GM12878 (cell line): ENCODE data around the gene PPIG. TPM values are rescaled to one million over a fixed set of nuclear protein-coding genes. Genes with fewer than 3 reads are reported as not detected.

Source experiments
- ATAC-seq: fragments of 200-7000 bp; cut with Tn5 transposase; 3 replicates; pipeline ENCODE4 v1.9.1; 2020; ENCODE audit warnings: mild to moderate bottlenecking, moderate library complexity
- Bru-seq: library from RNA; stranded (reverse); fragments of 400-500 nt; gene quantifications from one replicate; lab custom pipeline; 2021; lab: Mats Ljungman, UMichigan
- BruChase-seq, 2 experiments: library from RNA; stranded (reverse); fragments of 400-500 nt; gene quantifications; one replicate each; lab custom pipeline; 2021; lab: Mats Ljungman, UMichigan
- BruUV-seq: library from RNA; stranded (reverse); fragments of 400-500 nt; replicated peaks from 2 replicates; lab custom pipeline; 2021; lab: Mats Ljungman, UMichigan
- CTCF ChIA-PET: fragments of 300-600 bp; sonication (Branson Sonifier 250); formaldehyde crosslinking; extraction: SDS; loops from one replicate; lab custom pipeline; 2021; ENCODE audit warnings: inconsistent platforms; lab: Yijun Ruan, JAX
- POLR2A ChIA-PET: fragments of 350-600 bp; formaldehyde crosslinking; extraction: SDS; loops from one replicate; lab custom pipeline; 2021; ENCODE audit warnings: inconsistent platforms; lab: Charles Lee
- RAD21 ChIA-PET: fragments of 300-600 bp; sonication (Branson Sonifier 250); formaldehyde crosslinking; loops from one replicate; lab custom pipeline; 2023; ENCODE audit warnings: antibody characterized with exemption; ENCODE audit not compliant: unreplicated experiment; lab: Charles Lee
- SMC1A ChIA-PET: fragments of 300-600 bp; sonication (Branson Sonifier 250); formaldehyde crosslinking; loops from one replicate; lab custom pipeline; 2023; ENCODE audit not compliant: unreplicated experiment, uncharacterized antibody; lab: Charles Lee
- DNase-seq: peaks from one replicate; pipeline ENCODE4 v3.0.0-alpha.2; 2011; ENCODE audit warnings: low read depth, low spot score
- FAIRE-seq: peaks from 3 replicates; lab custom pipeline; 2011; peaks lifted over from hg19 to GRCh38; lab: Jason Lieb, UNC
- H2AFZ ChIP-seq: 2 replicates; pipeline ENCODE4 v1.6.0; 2011; ENCODE audit warnings: low read depth, low read length, control low read depth; ENCODE audit not compliant: control insufficient read depth
- H3K27ac ChIP-seq: 2 replicates; pipeline ENCODE4 v1.5.1; 2011; ENCODE audit warnings: control low read depth; ENCODE audit not compliant: control insufficient read depth, insufficient read depth
- H3K27me3 ChIP-seq, 2 experiments: replicated peaks in 1 of 2; 2 replicates each; pipeline versions ENCODE4 v1.6.0 to v1.6.1; 2011; ENCODE audit warnings: low read length in 1 of 2; ENCODE audit not compliant: control insufficient read depth in 2 of 2, insufficient read depth in 2 of 2
- H3K36me3 ChIP-seq, 2 experiments: 2 replicates each; pipeline ENCODE4 v1.5.1; 2011; ENCODE audit warnings: low read length in 1 of 2; ENCODE audit not compliant: control insufficient read depth in 2 of 2, insufficient read depth in 2 of 2
- H3K4me1 ChIP-seq: 2 replicates; pipeline ENCODE4 v1.6.1; 2011; ENCODE audit warnings: mild to moderate bottlenecking, low read length, moderate library complexity, mixed read lengths; ENCODE audit not compliant: control insufficient read depth, insufficient read depth
- H3K4me2 ChIP-seq: 2 replicates; pipeline ENCODE4 v1.6.0; 2011; ENCODE audit warnings: control low read depth; ENCODE audit not compliant: control insufficient read depth, insufficient read depth
- H3K4me3 ChIP-seq: fragments of 200-600 bp; sonication (generic); 2 replicates; pipeline ENCODE4 v1.5.1; 2016
- H3K79me2 ChIP-seq: 2 replicates; pipeline ENCODE4 v1.6.0; 2011; ENCODE audit warnings: low read length; ENCODE audit not compliant: control insufficient read depth, insufficient read depth
- H3K9ac ChIP-seq: 2 replicates; pipeline ENCODE4 v1.8.0; 2011; ENCODE audit warnings: low read length, control low read depth, mixed read lengths; ENCODE audit not compliant: control insufficient read depth, insufficient read depth
- H3K9me3 ChIP-seq: replicated peaks from 3 replicates; pipeline ENCODE4 v1.5.1; 2011; ENCODE audit warnings: mild to moderate bottlenecking, low read length; ENCODE audit not compliant: control insufficient read depth, insufficient read depth
- H4K20me1 ChIP-seq: 2 replicates; pipeline ENCODE4 v1.6.0; 2011; ENCODE audit not compliant: control insufficient read depth, insufficient read depth
- CREB1 ChIP-seq: IDR thresholded peaks from 2 replicates; pipeline ENCODE4 v1.6.1; 2012; ENCODE audit warnings: low read depth, mild to moderate bottlenecking, inconsistent platforms
- EZH2 ChIP-seq: IDR thresholded peaks from 2 replicates; pipeline ENCODE4 v1.6.1; 2012; ENCODE audit warnings: low read depth, mild to moderate bottlenecking, control low read depth, inconsistent platforms, low read length, borderline replicate concordance; ENCODE audit not compliant: control insufficient read depth
- FOS ChIP-seq: IDR thresholded peaks from 3 replicates; pipeline ENCODE4 v1.6.1; 2011; ENCODE audit warnings: borderline replicate concordance; ENCODE audit not compliant: insufficient read length; ENCODE audit errors: extremely low read depth
- IKZF1 ChIP-seq: fragments of 450-650 bp; conservative IDR thresholded peaks from 2 replicates; pipeline ENCODE4 v1.6.1; 2017; ENCODE audit warnings: antibody characterized with exemption, mild to moderate bottlenecking
- IKZF2 ChIP-seq, 2 experiments: fragments of 450-650 bp; IDR thresholded peaks; 2 replicates each; pipeline ENCODE4 v1.6.1; 2017; ENCODE audit warnings: mild to moderate bottlenecking in 2 of 2, moderate library complexity in 2 of 2
- MEF2A ChIP-seq: IDR thresholded peaks from 2 replicates; pipeline ENCODE4 v1.6.1; 2011; ENCODE audit warnings: low read depth, mild to moderate bottlenecking, low read length, moderate library complexity; ENCODE audit not compliant: insufficient read depth
- MYC ChIP-seq: IDR thresholded peaks from 2 replicates; pipeline ENCODE4 v1.6.1; 2011; ENCODE audit warnings: mild to moderate bottlenecking, low read length, moderate library complexity, inconsistent platforms; ENCODE audit not compliant: insufficient read depth, insufficient replicate concordance, insufficient read length, severe bottlenecking
- NBN ChIP-seq: fragments of 450-650 bp; IDR thresholded peaks from 2 replicates; pipeline ENCODE4 v1.6.1; 2016
- POU2F2 ChIP-seq: IDR thresholded peaks from 3 replicates; pipeline ENCODE4 v1.6.1; 2011; ENCODE audit warnings: low read depth, mild to moderate bottlenecking, low read length, borderline replicate concordance
- TCF12 ChIP-seq: IDR thresholded peaks from 2 replicates; pipeline ENCODE4 v1.6.1; 2011; ENCODE audit warnings: low read depth, mild to moderate bottlenecking, low read length
- TCF3 ChIP-seq: IDR thresholded peaks from 2 replicates; pipeline ENCODE4 v1.6.1; 2012; ENCODE audit warnings: low read depth, mild to moderate bottlenecking, low read length, borderline replicate concordance; ENCODE audit not compliant: insufficient read depth
- ZSCAN29 ChIP-seq: fragments of 450-650 bp; IDR thresholded peaks from 2 replicates; pipeline ENCODE4 v1.6.1; 2017; ENCODE audit warnings: mild to moderate bottlenecking, moderate library complexity
- WGBS: methylation state at CpG from one replicate; pipeline ENCODE4 v1.1.6; 2016; ENCODE audit warnings: low lambda C conversion rate; ENCODE audit not compliant: insufficient replicate concordance, insufficient coverage; ENCODE audit errors: missing lambda C conversion rate; 5-methylcytosine and 5-hydroxymethylcytosine counted together
- in situ Hi-C: fragments of 300-500 bp; cut with MboI; formaldehyde crosslinking; loops from 9 replicates; pipeline ENCODE4 v1.14.3; 2018; ENCODE audit warnings: mixed read lengths
- intact Hi-C: fragments of 100-400 bp; cut with micrococcal nuclease; formaldehyde crosslinking; loops from one replicate; pipeline ENCODE4 v1.14.2; 2022; ENCODE audit not compliant: unreplicated experiment
- long read RNA-seq, 2 experiments: library from polyadenylated mRNA; unstranded; transcript quantifications; one replicate each; pipeline ENCODE4 v2.0.0, GENCODE V29; 2019 to 2020
- polyA minus RNA-seq, 3 experiments: library from RNA; depleted of rRNA, polyadenylated mRNA; stranded (reverse); fragments of >200 nt; gene quantifications; 2 replicates each; pipeline ENCODE4 v1.2.3, GENCODE V29; 2011
- polyA plus RNA-seq, 11 experiments: library from polyadenylated mRNA; depleted of rRNA in 4 of 11; unstranded in 6 of 11; stranded (reverse) in 5 of 11; fragments of >200 nt; fragmentation: Nextera tagmentation in 4 of 11; fragmentation: Illumina TruSeq in 1 of 11; extraction: Ambion mirVana in 4 of 11; extraction: Trizol in 1 of 11; gene quantifications; 1 replicate in 1 of 11; 2 replicates in 10 of 11; pipeline versions ENCODE4 v1.2.1 to v1.2.3, GENCODE V29; 2011 to 2016; ENCODE audit warnings: inconsistent platforms in 2 of 11, missing spikeins in 2 of 11, low read depth in 1 of 11
- total RNA-seq, 4 experiments: library from RNA; depleted of rRNA in 3 of 4; stranded (reverse); fragments of >200 nt in 3 of 4; fragmentation: Illumina TruSeq in 1 of 4; extraction: Trizol in 1 of 4; gene quantifications; 2 replicates each; pipeline versions ENCODE4 v1.2.1 to v1.2.3, GENCODE V29; 2013 to 2021
- TF ChIP-seq, protein P1 (sequence below): fragments of 450-650 bp; formaldehyde crosslinking; IDR thresholded peaks from 2 replicates; pipeline ENCODE4 v1.5.0; 2022; ENCODE audit warnings: mild to moderate bottlenecking, missing genetic modification characterization

Gene PPIG
- total RNA-seq (2013; cell fraction: nucleolus; rRNA removed), result 88.2 and 92.5 TPM in 2 replicates
- total RNA-seq (2014; rRNA removed) (22.3 and 33.5 TPM in 2 replicates), total RNA-seq (2014; rRNA removed; fragmentation: Illumina TruSeq; extraction: Trizol) (81.1 and 83.0 TPM in 2 replicates), total RNA-seq (2021) (53.5 and 59.1 TPM in 2 replicates), polyA plus RNA-seq (2011; rRNA removed) (58.4 and 98.3 TPM in 2 replicates), polyA plus RNA-seq (2014; fragmentation: Illumina TruSeq; extraction: Trizol) (126 and 170 TPM in 2 replicates), polyA plus RNA-seq (2014; fragmentation: Nextera tagmentation; extraction: Ambion mirVana) (100 to 1,000 TPM; 141 to 147 TPM), polyA plus RNA-seq (2014; rRNA removed) (39.0 and 50.8 TPM in 2 replicates), polyA plus RNA-seq (2016; fragmentation: Nextera tagmentation; extraction: Ambion mirVana) (100 to 1,000 TPM; 107 to 114 TPM), polyA minus RNA-seq (2011; rRNA and poly(A)+ RNA removed) (17.5 and 24.6 TPM in 2 replicates), Bru-seq, nascent RNA (percentile 92 among the genes with signal in this experiment), BruChase-seq, experiment 1, labeled RNA remaining after a 6-hour chase (percentile 92 among the genes with signal in this experiment), BruChase-seq, experiment 2, labeled RNA remaining after a 2-hour chase (percentile 93 among the genes with signal in this experiment)
- 24.9 TPM for polyA plus RNA-seq (2011; ENCODE audit: low read depth)
- 15.2 TPM in 2 replicates for polyA plus RNA-seq (2011; cell fraction: cytosol; rRNA removed)
- polyA plus RNA-seq (2011; cell fraction: nucleus; rRNA removed), result 38.5 and 40.3 TPM in 2 replicates
- polyA plus RNA-seq (2012), result 51.0 and 57.1 TPM in 2 replicates
- 10.2 and 10.5 TPM in 2 replicates for polyA minus RNA-seq (2011; cell fraction: cytosol; rRNA and poly(A)+ RNA removed)
- 19.8 and 39.2 TPM in 2 replicates for polyA minus RNA-seq (2011; cell fraction: nucleus; rRNA and poly(A)+ RNA removed)
- long read RNA-seq, experiment 1, full-length matches to known transcripts, result 27 of 76 reads
- long read RNA-seq, experiment 1, partial matches to known transcripts, result 34 of 76 reads
- long read RNA-seq, experiment 1, other reads (novel, unspliced or antisense), result 15 of 76 reads
- long read RNA-seq, experiment 2, full-length matches to known transcripts, result 32 of 295 reads
- long read RNA-seq, experiment 2, partial matches to known transcripts, result 235 of 295 reads
- long read RNA-seq, experiment 2, other reads (novel, unspliced or antisense), result 28 of 295 reads

DNA sequence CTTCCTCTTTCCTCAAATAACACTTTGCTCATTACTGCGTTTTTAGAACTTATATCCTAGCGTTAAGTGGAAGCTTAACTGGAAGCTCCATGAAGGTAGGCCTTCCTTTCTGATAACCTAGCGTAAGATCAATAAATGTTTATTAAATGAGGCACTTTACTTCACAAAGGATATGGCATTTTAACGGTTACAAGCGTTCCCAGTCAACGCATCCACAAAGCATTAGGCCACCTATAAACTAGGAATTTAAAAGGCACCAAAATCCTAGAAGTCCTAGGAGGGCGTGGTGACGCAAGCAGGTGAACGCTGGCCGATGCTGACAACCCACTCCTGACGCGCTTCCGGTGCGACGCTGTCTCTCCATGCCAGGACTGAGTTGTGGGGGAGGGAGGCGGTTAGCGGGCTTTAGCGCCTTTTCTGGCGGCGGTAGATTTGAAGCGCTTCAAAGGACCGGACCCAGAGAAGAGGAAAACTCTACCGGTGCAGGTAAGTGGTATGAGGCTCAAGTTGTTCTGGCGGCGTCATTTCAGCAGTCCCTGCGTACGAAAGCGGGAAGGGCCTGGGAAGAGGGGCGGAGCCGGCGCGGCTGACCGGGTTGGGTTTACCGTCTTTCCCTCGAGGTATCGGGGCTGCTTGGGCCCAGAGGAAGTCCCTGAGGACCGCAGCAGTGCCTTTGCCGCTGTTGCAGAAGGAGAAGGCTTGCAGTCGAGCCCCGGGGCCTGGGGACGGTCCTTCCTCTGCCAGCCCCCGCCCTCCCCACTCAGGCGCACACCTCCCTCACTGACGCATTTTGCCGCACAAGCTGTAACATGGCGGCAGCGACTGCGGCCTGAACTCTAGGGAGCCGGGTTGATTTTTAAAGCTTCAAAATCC, at the start of gene PPIG:
PPIG (plus strand) TSS at position 347 of the 873 bp plus-strand sequence. CDS start 19,691 bp downstream, outside the sequence.
- FAIRE-seq, result peak; percentile 91
- Histone ChIP-seq H3K4me3 (peak within 1 kb of the TSS; percentile 89), H3K36me3 (no peaks in the 10 kb centered on the region), H3K9me3 (no peaks in the 10 kb centered on the region; the same call in 1 of the 3 replicates), H3K79me2 (peaks cover 46% of the 10 kb centered on the region), H3K4me1 (no peaks in the 10 kb centered on the region), H3K27ac (peak within 1 kb of the TSS; percentile 98), H2AFZ (peak within 1 kb of the TSS; percentile 96), H3K4me2 (peak within 1 kb of the TSS; percentile 60), H3K27me3 (no peaks in the 10 kb centered on the region), H4K20me1 (no peaks in the 10 kb centered on the region), H3K9ac (peak within 1 kb of the TSS; percentile 96)
- ChIA-PET CTCF (interaction anchor here (0.9 to 2.7 kb wide), 3 partner anchors 10 to 240 kb away, joined by 3 to 17 read pairs (median 3); partner anchors contain the start of genes FASTKD1 and PHOSPHO2), SMC1A (interaction anchor here (0.6 to 3.0 kb wide), 3 partner anchors 12 to 217 kb away, joined by 3 to 26 read pairs (median 4); partner anchors contain the start of gene FASTKD1), RAD21 (interaction anchor here (1.1 to 2.1 kb wide), 4 partner anchors 11 to 109 kb away, joined by 3 to 21 read pairs (median 8); partner anchors contain the start of gene FASTKD1), POLR2A (interaction anchor here (0.6 to 2.6 kb wide), 6 partner anchors 12 to 243 kb away, joined by 3 to 25 read pairs (median 4); partner anchors contain the start of genes FASTKD1 and UBR3)
- DNase-seq, result peak; percentile 60
- ATAC-seq, result peak; percentile 96
- in situ Hi-C loops, result no loop called here
- intact Hi-C loops, result no loop called here
- BruUV-seq, result TSS peak; percentile 95
- 3% methylated on average over 49 of the region's 49 CpGs for WGBS
- TF ChIP-seq MYC (no peak), EZH2 (no peak), FOS (no peak), IKZF1 (peak; percentile 81), TCF3 (0 out of 2 replicates have a peak, but pooled peaks have one; percentile 9), IKZF2 (IDR thresholded peaks at IDR 0.05) (peak; percentile 45 to 58; a peak in 2 of 4 replicates), POU2F2 (peak; percentile 73; the same call in 2 of the 3 replicates), ZSCAN29 (0 out of 2 replicates have a peak, but pooled peaks have one; percentile 10), NBN (peak; percentile 98), MEF2A (no peak), CREB1 (peak; percentile 100), TCF12 (0 out of 2 replicates have a peak, but pooled peaks have one; percentile 41)
- TF ChIP-seq, protein P1, sequence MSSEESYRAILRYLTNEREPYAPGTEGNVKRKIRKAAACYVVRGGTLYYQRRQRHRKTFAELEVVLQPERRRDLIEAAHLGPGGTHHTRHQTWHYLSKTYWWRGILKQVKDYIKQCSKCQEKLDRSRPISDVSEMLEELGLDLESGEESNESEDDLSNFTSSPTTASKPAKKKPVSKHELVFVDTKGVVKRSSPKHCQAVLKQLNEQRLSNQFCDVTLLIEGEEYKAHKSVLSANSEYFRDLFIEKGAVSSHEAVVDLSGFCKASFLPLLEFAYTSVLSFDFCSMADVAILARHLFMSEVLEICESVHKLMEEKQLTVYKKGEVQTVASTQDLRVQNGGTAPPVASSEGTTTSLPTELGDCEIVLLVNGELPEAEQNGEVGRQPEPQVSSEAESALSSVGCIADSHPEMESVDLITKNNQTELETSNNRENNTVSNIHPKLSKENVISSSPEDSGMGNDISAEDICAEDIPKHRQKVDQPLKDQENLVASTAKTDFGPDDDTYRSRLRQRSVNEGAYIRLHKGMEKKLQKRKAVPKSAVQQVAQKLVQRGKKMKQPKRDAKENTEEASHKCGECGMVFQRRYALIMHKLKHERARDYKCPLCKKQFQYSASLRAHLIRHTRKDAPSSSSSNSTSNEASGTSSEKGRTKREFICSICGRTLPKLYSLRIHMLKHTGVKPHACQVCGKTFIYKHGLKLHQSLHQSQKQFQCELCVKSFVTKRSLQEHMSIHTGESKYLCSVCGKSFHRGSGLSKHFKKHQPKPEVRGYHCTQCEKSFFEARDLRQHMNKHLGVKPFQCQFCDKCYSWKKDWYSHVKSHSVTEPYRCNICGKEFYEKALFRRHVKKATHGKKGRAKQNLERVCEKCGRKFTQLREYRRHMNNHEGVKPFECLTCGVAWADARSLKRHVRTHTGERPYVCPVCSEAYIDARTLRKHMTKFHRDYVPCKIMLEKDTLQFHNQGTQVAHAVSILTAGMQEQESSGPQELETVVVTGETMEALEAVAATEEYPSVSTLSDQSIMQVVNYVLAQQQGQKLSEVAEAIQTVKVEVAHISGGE (CRISPR knock-in tag), result no peak
